ENCODE measurements around the gene CHAF1B.

Gene CHAF1B

GRCh38 chr21:36429947-36430546 is 44.9 kb downstream of the CHAF1B start:
- DNase-seq, result peak; percentile 99

DNA sequence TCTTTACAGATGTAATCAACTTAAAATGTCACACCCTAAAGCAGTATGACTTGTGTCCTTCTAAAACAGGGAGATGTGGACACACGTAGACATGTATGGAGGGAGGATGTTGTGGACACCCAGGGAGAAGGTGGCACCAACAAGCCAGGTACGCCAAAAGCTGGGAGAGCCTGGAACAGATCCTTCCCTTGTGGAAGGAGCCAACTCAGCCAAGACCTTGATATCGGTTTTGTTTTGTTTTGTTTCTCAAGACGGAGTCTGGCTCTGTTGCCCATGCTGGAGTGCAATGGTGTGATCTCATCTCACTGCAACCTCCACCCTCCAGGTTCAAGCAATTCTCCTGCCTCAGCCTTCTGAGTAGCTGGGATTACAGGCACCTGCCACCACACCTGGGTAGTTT is 45.6 kb downstream of the CHAF1B start:
- DNase-seq, result no peak

GRCh38 chr21:36431252-36431651 is 46.1 kb downstream of the CHAF1B start:
- no peak for DNase-seq

DNA sequence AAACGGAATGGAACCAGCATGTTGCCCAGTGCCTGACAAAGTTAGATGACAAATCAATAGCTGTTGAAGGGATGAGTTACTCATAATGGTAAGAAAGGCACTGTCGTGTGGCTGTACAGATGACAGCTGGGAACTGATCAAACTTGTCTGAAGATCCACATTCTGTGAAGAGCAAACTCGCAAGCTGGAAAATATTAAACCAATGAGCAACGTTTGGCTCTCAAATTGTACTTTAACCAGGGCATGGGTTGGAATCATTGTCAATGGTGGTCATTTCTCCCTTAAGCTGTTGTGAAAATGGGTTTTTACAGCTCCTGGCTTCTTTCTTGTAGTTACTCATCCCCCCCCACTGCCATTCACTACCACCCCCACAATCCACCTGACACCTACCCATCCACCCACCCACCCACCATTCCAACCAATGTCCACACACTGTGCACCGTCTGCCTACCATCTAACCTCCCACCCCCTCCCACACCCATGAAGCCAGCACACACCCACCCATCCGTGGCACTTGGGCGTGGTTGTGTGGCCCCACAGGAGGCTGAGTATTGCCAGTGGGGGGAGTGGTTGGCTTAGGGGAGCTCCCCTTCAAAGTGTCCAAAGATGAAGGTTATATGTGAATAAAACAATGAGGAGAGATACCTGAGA is 48.0 kb downstream of the CHAF1B start:
- DNase-seq, result no peak

- DNase-seq, result no peak
Observed at GRCh38 chr21:36434144-36434543, 49.0 kb downstream of the CHAF1B start.

DNA sequence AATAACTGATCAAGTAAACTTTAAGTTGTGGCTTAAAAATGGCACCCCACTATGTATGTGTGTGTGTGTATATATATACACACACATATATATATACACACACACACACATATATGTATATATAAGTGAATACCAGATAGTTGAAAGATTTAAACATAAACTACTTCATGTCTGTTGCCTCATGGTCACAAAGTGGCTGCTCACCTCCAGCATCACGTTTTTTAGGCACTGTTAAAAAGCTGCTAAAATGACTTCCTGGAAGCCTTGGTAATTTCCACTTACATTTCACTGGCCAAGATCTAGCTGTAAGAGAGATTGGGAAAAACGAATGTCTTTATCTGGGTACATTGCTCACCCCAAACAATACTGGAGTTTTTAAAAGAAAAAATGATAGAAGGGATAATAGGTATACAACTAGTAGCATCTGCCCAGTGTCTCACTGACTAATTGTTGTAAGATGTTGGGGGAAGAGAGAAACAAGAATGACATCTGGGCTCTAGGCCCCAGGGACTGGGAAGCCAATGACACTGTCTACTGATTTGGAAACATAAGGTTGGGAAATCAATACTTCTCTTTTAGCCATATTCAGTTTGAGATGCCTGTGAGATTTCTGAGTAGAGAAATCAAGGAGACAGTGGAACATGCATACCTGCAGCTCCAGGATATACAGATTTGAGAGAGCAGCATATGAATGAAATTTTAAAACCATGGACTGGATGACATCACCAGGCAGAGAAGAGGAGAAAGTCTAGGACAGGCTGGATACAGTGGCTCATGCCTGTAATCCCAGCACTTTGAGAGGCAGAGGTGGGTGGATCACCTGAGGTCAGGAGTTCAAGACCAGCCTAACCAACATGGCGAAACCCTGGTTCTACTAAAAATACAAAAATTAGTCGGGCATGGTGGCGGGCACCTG is 51.9 kb downstream of the CHAF1B start:
- peak; percentile 2 for DNase-seq

DNA sequence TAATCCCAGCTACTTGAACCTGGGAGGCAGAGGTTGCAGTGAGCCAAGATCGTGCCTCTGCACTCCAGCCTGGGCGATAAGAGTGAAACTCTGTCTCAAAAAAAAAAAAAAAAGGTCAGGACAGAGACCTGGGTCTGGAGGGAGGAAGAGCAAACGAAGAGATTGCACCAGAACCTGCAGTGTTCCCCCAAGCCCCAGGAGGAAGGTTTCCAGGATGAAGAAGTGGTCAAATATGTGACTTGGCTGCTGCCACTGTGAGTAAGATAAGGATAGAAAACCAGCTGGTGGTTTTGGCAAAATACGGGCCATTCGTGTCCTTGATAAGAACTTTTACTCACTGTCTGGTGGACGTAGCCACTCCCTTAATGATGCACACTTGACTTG is 52.5 kb downstream of the CHAF1B start:
- peak; percentile 74 for DNase-seq

- DNase-seq, result no peak
Observed at GRCh38 chr21:36441715-36442114, 56.5 kb downstream of the CHAF1B start.

DNA sequence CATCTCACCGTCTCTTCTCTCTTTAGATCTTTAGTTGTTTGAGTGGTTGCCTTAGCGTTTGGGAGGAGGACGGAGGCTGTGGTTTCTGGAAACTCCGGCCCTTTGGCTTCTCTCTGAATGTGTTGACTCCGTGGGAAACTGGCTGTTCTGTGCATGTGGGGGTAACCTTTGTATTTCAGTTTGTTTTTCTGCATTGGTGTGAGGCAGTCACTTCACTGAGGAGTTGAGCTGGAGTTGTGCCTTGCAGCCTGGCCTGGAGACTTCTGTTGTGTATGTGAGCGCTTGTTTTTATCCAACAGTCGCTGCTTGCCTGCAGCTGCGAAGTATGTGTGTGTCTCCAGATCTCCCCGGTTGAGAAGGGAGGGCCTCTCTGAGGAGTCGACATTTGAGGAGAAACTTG is 61.1 kb downstream of the CHAF1B start:
- DNase-seq, result no peak

GRCh38 chr21:36450511-36450910 is 65.3 kb downstream of the CHAF1B start:
- peak; percentile 15 for DNase-seq

- DNase-seq, result no peak
Observed at GRCh38 chr21:36451506-36451905, 66.3 kb downstream of the CHAF1B start.

DNA sequence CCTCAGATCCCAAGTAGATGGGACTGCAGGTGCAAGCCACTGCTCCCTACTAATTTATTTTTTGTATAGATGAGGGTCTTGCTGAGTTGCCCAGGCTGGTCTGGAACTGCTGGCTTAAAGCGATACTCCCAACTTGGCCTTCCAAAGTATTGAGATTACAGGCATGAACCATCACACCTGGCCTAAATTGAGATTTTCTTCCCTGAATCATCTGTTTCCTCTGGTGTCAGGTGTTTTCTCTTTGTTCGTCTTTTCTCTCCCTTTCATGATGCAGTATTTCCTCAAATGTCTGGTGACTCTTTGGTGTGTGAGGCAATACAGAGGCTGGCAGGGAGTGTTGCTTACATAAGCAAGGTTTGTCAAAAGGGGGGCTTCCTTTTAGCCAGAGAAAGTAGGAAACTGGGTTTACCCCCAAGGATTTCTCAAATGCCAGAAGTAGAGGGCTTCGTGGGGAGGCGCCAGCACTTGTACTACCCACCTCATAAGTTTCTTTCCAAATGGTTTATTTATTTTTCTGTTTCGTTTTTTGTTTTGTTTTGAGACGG is 67.2 kb downstream of the CHAF1B start:
- DNase-seq, result no peak

DNA sequence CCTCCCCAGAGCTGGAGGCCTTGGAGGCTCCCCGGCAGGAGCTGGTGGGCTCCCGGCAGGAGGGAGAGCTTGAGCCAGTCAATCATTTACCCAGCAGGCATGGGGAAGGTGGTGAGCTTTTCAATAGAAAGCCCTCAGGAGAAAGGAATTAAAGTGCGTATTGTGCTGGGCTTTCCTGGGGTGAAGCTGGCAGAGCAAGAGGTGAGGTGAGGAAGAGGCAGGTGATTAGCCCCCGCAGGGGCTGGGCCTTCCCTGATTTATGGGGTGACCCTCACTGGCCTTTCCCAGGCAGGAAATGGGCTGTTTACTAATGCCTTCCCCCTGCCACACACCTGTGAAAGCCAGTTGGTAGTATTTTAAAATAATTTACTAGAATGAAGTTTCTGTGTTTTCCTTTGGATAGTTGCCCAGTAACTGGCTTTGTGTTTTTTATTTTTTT is 68.9 kb downstream of the CHAF1B start:
- no peak for DNase-seq

GRCh38 chr21:36454706-36455105 is 69.5 kb downstream of the CHAF1B start:
- no peak for DNase-seq

- no peak for DNase-seq
Observed at GRCh38 chr21:36456729-36457414, 71.7 kb downstream of the CHAF1B start.

DNA sequence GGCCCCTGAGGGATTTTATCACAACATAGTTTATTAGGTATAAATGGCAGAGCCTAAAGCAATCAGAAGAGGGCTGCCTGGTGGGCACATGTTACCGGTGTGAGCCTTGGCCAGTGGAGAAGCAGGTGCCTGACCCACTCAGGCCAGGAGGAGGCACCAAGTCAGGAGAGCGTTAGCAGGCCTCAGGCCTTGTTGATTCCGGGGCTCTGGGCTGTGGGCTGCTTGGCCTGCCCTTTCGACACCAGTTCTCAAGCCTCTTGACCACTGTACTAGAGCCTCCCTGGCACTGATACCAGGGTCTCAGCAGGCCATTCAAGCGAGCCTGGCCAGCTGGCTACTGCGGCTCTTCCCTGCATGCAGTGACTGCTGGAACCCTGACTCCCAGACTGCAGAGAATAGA is 73.9 kb downstream of the CHAF1B start:
- no peak for DNase-seq

DNA sequence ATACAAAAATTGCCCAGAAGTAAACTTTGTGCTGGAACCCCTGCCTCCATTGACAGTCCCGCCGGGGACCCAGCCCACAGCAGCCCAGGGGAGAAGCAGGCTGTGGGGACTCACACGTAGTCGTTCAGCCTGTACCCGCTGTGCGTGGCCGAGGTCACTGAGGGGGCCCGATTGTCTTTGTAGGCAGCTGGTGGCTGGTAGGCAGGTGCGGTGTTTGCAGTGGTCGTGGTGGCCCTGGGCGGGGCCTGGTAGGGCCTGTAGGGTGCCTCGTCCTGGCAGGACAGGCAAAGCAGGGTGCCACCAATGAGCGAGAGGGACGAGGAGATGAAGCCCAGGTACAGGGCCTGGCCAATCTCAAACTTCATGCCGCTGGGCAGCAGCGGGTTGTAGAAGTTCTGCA is 75.7 kb downstream of the CHAF1B start:
- no peak for DNase-seq

GRCh38 chr21:36461277-36461917 is 76.2 kb downstream of the CHAF1B start:
- DNase-seq, result no peak

DNA sequence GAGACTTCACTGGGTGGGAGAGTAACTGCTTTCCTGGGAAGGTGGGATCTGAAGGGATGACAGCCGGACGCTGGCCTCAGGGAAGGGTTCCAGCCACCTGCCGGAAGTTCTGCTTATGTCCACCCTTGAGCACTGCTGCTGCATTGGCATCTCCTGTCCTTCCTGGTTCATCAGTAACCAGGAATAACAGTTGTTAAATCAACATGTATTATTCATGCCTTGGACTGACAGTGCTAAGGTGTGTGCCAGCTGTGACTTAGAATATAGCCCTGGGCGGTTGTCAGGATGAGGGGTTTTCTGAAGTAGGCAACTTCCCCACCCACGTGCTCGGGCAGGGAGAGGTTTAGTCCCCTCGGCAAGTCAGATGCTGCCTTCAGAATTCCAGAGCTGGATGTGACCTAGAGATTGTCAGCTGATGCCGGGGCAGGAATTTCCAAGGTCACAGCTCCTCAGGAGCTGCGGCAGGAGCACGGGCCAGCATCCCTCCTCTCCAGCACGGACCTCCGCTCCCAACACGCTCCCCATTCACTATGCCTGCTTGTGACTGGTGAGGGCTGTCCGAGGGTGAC is 76.8 kb downstream of the CHAF1B start:
- no peak for DNase-seq

DNA sequence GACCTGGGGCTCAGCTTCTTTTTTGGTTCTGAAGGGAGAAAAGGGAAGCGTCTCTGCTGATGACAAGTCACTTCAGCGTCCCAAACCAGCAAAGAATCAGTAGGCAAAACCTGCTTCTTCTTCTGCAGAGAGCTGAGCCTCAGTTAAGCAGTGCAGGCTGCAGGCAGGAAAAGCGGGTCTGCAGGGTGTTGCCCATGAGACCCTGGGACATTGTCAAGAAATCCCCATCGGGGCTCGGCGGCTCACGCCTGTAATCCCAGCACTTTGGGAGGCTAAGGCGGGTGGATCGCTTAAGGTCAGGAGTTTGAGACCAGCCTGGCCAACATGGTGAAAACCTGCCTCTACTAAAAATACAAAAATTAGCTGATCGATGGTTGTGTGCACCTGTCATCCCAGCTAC is 78.0 kb downstream of the CHAF1B start:
- DNase-seq, result no peak

DNA sequence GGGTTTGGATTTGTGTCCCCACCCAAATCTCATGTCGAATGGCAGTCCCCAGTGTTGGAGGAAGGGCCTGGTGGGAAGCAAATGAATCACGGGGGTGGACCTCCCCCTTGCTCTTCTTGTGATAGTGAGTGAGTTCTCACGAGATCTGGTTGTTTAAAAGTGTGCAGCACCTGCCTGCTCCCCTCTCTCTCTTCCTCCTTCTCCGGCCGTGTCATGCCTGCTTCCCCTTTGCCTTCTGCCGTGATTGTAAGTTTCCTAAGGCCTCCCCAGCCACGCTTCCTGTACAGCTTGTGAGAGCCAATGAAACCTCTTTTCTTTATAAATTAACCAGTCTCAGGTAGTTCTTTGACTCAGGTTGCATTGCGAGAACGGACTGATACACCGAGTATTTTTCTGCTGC is 78.8 kb downstream of the CHAF1B start:
- DNase-seq, result no peak

- no peak for DNase-seq
Observed at GRCh38 chr21:36464590-36464989, 79.4 kb downstream of the CHAF1B start.

All from HCEC 1CT (cell line).